Ovary (tissue), 3 donors: ENCODE measurements around the gene FAM13A.

ENCODE experiments used
- EP300 ChIP-seq: sonication (generic); formaldehyde crosslinking; IDR thresholded peaks from one replicate; pipeline ENCODE4 v1.6.1; 2017; ENCODE audit warnings: antibody characterized with exemption
- POLR2A ChIP-seq: fragments of 450-650 bp; IDR thresholded peaks from one replicate; pipeline ENCODE4 v1.6.1; 2017; ENCODE audit warnings: antibody characterized with exemption, mild to moderate bottlenecking, moderate library complexity
- TF ChIP-seq, protein P1 (sequence below), 3 donors: fragments of 450-650 bp in 2 of 3; fragments of 200-600 bp in 1 of 3; IDR thresholded peaks; one replicate each; pipeline versions ENCODE4 v1.5.1 to v1.8.0; 2016 to 2022; ENCODE audit warnings: antibody characterized with exemption in 3 of 3, mild to moderate bottlenecking in 1 of 3
- donor health status: DM: no; HTN: no; CAD: no.

DNA sequence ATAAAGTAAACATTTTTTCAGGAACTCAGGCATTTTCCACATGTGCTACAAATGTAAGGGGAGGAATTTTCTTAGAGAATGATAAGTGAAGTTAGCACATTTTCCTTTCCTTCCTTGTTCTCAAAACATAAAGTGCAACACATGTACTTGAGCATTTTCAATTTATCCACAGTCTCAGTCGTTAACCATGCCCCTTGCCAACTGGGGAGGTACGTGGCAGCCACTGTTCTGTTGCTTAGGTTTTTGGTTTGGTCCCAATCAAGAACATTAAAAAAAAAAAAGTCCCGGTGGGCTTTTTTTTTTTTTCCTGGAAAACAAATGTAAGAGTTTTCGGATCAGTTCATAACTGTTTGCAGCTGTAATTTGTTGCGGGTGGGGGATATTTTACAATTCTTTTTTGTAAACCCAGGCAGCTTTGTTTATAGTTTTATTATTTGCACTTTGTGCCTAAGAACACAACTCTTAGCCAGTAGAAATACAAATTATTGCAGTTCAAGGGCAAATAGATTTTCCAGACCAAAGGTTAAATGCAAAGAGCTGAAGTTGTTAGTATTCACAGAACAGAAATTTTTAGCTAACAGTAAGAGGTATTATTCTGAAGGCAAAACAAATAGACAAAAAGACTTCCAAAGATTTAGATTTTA, 247.3 kb downstream of the FAM13A start:
- TF ChIP-seq POLR2A (no peak), EP300 (no peak)
- TF ChIP-seq, protein P1, sequence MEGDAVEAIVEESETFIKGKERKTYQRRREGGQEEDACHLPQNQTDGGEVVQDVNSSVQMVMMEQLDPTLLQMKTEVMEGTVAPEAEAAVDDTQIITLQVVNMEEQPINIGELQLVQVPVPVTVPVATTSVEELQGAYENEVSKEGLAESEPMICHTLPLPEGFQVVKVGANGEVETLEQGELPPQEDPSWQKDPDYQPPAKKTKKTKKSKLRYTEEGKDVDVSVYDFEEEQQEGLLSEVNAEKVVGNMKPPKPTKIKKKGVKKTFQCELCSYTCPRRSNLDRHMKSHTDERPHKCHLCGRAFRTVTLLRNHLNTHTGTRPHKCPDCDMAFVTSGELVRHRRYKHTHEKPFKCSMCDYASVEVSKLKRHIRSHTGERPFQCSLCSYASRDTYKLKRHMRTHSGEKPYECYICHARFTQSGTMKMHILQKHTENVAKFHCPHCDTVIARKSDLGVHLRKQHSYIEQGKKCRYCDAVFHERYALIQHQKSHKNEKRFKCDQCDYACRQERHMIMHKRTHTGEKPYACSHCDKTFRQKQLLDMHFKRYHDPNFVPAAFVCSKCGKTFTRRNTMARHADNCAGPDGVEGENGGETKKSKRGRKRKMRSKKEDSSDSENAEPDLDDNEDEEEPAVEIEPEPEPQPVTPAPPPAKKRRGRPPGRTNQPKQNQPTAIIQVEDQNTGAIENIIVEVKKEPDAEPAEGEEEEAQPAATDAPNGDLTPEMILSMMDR (IDR thresholded peaks at IDR 0.05), result no peak
